Peyer's patch (tissue), 4 donors: ENCODE results near the gene RNASE8. TPM values are rescaled to one million over a fixed set of nuclear protein-coding genes. Genes with fewer than 3 reads are reported as not detected.
A peak's percentile ranks its signal among the peaks of the same experiment; 100 is the strongest.

Experiments used
- DNase-seq, 3 donors: peaks; one replicate each; pipeline ENCODE4 v3.0.0-alpha.2; 2017 to 2019
- H3K27ac ChIP-seq, 4 donors: fragments of 200-600 bp; sonication (generic); one replicate each; pipeline ENCODE4 v1.5.1; 2016 to 2019
- H3K27me3 ChIP-seq, 2 donors: fragments of 200-600 bp; sonication (generic); one replicate each; pipeline ENCODE4 v1.5.1; 2019
- H3K36me3 ChIP-seq, 3 donors: fragments of 200-600 bp; sonication (generic); one replicate each; pipeline ENCODE4 v1.5.1; 2016 to 2019
- H3K4me1 ChIP-seq, 4 donors: fragments of 200-600 bp; sonication (generic); one replicate each; pipeline ENCODE4 v1.5.1; 2016 to 2019
- H3K4me3 ChIP-seq, 4 donors: fragments of 200-600 bp; sonication (generic); 1 replicate in 3 of 4; 2 replicates in 1 of 4; pipeline ENCODE4 v1.5.1; 2016 to 2019; ENCODE audit warnings: mild to moderate bottlenecking in 1 of 4
- H3K9me3 ChIP-seq, 4 donors: fragments of 200-600 bp; sonication (generic); one replicate each; pipeline ENCODE4 v1.5.1; 2016 to 2019; ENCODE audit warnings: mild to moderate bottlenecking in 1 of 4
- POLR2A ChIP-seq, 2 donors: fragments of 450-650 bp; IDR thresholded peaks; one replicate each; pipeline ENCODE4 v1.5.1; 2017; ENCODE audit warnings: antibody characterized with exemption in 2 of 2, mild to moderate bottlenecking in 2 of 2, moderate library complexity in 2 of 2
- total RNA-seq, 4 donors: library from RNA; depleted of rRNA; stranded (reverse); fragments of >200 nt; gene quantifications; one replicate each; pipeline ENCODE4 v1.1.0, GENCODE V29; 2016
- TF ChIP-seq, protein P1 (sequence below), 6 experiments: fragments of 450-650 bp in 4 of 6; fragments of 200-600 bp in 2 of 6; sonication (generic) in 1 of 6; IDR thresholded peaks; one replicate each; pipeline ENCODE4 v1.5.1; 2017 to 2019; ENCODE audit warnings: antibody characterized with exemption in 6 of 6, mild to moderate bottlenecking in 3 of 6, moderate library complexity in 1 of 6

The RNASE8 gene
- total RNA-seq, 4 donors from 2014 or later, result not detected

DNA sequence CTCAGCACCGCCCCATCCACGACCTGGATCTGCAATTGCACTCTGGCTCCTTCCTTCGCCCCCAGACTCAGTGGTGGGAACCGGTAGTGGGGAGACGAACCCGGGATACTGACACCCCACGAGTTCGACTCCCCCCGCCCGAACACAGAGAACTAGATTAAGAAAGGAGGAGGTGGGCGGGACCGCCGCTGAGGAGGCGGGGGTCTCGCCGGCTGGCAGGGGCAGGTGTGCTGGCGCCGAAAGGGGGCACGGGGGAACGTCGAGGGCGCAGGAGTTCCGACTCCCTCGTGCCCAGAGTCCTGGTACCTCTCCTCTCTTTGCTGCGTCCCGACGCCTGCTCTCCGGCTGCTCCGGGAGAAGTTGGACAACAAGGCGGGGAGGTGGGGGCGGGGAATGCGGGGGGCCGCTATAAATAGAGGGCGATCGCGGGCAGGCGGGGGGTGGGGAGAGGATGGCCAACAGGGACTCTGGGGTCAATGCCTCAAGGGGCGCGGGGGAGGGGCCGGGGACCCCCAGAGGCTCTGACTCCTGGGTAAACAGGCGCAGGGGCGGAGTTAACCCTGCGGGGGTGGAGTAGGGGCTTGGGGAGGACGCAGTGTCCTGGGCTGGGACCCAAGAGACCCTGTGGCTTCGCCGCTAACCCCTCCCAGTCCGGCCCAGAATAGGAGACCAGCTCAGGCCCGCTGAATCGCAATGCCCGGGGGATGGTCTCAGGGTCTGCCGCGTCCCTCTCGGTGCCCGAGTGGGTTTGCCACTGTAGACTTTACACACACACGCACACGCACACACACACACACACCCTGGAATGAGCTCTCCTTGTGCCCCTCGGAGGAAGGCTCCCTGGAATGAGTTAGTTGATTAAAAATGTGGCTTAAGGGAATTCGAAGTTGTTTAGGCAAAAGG, 32.0 kb upstream of the RNASE8 start:
- peak; percentile 32 to 76 (median 63) for DNase-seq
- TF ChIP-seq POLR2A (IDR thresholded peaks at IDR 0.05), result no peak
- TF ChIP-seq, protein P1, sequence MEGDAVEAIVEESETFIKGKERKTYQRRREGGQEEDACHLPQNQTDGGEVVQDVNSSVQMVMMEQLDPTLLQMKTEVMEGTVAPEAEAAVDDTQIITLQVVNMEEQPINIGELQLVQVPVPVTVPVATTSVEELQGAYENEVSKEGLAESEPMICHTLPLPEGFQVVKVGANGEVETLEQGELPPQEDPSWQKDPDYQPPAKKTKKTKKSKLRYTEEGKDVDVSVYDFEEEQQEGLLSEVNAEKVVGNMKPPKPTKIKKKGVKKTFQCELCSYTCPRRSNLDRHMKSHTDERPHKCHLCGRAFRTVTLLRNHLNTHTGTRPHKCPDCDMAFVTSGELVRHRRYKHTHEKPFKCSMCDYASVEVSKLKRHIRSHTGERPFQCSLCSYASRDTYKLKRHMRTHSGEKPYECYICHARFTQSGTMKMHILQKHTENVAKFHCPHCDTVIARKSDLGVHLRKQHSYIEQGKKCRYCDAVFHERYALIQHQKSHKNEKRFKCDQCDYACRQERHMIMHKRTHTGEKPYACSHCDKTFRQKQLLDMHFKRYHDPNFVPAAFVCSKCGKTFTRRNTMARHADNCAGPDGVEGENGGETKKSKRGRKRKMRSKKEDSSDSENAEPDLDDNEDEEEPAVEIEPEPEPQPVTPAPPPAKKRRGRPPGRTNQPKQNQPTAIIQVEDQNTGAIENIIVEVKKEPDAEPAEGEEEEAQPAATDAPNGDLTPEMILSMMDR (IDR thresholded peaks at IDR 0.05), result peak in 1 of 6 experiments; percentile 12
- H3K9me3 ChIP-seq, result no peaks in the 10 kb centered on the region
- H3K27ac ChIP-seq, result peak overlapping the region; percentile 77 to 86 (median 82)
- no peaks in the 10 kb centered on the region for H3K27me3 ChIP-seq
- H3K4me1 ChIP-seq, result peaks cover 0 to 21% (median 3%) of the 10 kb centered on the region in 4 donors
- peak overlapping the region; percentile 76 to 94 (median 81) for H3K4me3 ChIP-seq
- peaks cover 0 to 13% (median 0%) of the 10 kb centered on the region in 3 donors for H3K36me3 ChIP-seq

DNA sequence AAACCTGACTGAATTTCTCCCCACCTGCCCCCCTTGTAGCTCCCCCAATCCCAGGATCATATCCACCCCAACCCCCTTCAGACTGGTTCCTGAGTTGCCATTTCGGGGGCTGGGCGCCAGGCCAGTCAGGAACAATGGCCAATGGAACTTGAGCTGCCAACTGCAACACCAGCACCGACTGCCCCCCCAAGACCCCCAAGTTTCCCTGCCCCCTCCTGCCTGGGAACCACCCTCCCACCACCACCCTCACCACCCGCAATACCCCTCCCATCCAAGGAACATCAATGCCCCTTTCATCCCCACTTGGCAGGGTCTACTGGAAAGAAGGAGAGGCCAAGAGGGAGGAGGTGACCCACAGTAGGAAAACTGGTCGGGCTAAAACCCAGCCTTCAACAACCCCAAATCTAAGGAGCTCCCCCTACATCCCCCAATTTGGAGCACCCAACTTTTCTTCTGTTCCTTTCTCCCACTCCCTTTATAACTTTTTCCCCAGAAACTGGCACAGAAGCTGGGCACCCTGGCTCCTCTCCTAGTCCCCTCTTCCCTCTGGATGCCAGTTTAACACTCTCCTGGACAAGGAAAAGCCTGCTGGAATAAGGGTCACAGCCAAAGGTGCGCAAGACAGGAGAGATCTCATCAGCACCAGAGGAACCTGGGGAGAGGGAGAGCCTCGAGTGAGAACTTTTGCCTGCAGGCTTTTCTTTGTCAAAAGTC, 31.2 kb upstream of the RNASE8 start:
- Histone ChIP-seq H3K36me3 (peaks cover 0 to 5% (median 0%) of the 10 kb centered on the region in 3 donors), H3K4me3 (no peak overlapping the region), H3K27me3 (no peaks in the 10 kb centered on the region), H3K4me1 (peaks cover 0 to 21% (median 3%) of the 10 kb centered on the region in 4 donors), H3K27ac (peak overlapping the region; percentile 77 to 86 (median 82)), H3K9me3 (no peaks in the 10 kb centered on the region)
- TF ChIP-seq, protein P1 (IDR thresholded peaks at IDR 0.05), result no peak
- TF ChIP-seq POLR2A (IDR thresholded peaks at IDR 0.05), result no peak
- DNase-seq, result no peak

GRCh38 chr14:21026988-21027315, 30.7 kb upstream of the RNASE8 start:
- Histone ChIP-seq H3K4me1 (peaks cover 0 to 21% (median 3%) of the 10 kb centered on the region in 4 donors), H3K27ac (peak overlapping the region in 3 of 4 donors; percentile 77 to 86 (median 86))
- TF ChIP-seq, protein P1 (IDR thresholded peaks at IDR 0.05), result no peak
- TF ChIP-seq POLR2A (IDR thresholded peaks at IDR 0.05), result no peak

GRCh38 chr14:21029917-21030316, 27.7 kb upstream of the RNASE8 start, which contains the start of gene TPPP2:
Gene TPPP2 (plus strand): TSS chr14:21030217. CDS start chr14:21030582, 365 bp downstream.
- Histone ChIP-seq H3K4me1 (peaks cover 0 to 6% (median 3%) of the 10 kb centered on the region in 4 donors), H3K27ac (no peak within 1 kb of the TSS), H3K4me3 (no peak within 1 kb of the TSS), H3K36me3 (no peaks in the 10 kb centered on the region), H3K27me3 (no peaks in the 10 kb centered on the region), H3K9me3 (no peaks in the 10 kb centered on the region)
- no peak for TF ChIP-seq POLR2A (IDR thresholded peaks at IDR 0.05)
- TF ChIP-seq, protein P1 (IDR thresholded peaks at IDR 0.05), result no peak
- no peak for DNase-seq

More at GRCh38 chr14:21026988-21027315, 30.7 kb upstream of the RNASE8 start:
- Histone ChIP-seq H3K36me3 (no peaks in the 10 kb centered on the region), H3K9me3 (no peaks in the 10 kb centered on the region), H3K27me3 (no peaks in the 10 kb centered on the region), H3K4me3 (no peak overlapping the region)
- no peak for DNase-seq

- TF ChIP-seq, protein P1 (IDR thresholded peaks at IDR 0.05), result no peak
- TF ChIP-seq POLR2A (IDR thresholded peaks at IDR 0.05), result no peak
- no peak for DNase-seq
- H3K27me3 ChIP-seq, result no peaks in the 10 kb centered on the region
- no peak overlapping the region for H3K27ac ChIP-seq
- H3K4me1 ChIP-seq, result peaks cover 0 to 6% (median 3%) of the 10 kb centered on the region in 4 donors
- no peaks in the 10 kb centered on the region for H3K9me3 ChIP-seq
- no peaks in the 10 kb centered on the region for H3K36me3 ChIP-seq
- H3K4me3 ChIP-seq, result no peak overlapping the region
These were observed 27.1 kb upstream of the RNASE8 start for GRCh38 chr14:21030531-21030930.
